ENCODE data around the gene TMEM50A. TPM values are rescaled to one million over a fixed set of nuclear protein-coding genes. Genes with fewer than 3 reads are reported as not detected.
A peak's percentile ranks its signal among the peaks of the same experiment; 100 is the strongest.

The TMEM50A gene
- total RNA-seq, 1 experiment from 2014 or later, result 90.5 TPM

DNA sequence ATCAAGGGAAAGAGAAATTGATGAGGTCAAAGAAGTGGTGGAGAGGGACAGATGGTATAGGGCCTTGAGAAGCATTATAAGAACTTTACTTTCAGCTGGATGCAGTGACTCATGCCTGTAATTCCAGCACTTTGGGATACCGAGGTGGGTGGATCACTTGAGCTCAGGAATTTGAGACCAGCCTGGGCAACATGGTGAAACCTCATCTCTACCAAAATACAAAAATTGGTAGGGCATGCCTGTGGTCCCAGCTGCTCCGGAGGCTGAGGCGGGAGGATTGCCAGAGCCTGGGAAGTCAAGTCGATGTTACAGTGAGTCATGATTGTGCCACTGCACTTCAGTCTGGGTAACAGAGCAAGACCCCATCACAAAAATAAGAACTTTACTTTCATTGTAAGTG lies 5.7 kb downstream of the TMEM50A start:
- Histone ChIP-seq H3K4me2 (ENCODE audit: low read length) (no peak overlapping the region), H3K4me3 (ENCODE audit: low read length) (no peak overlapping the region), H3K9me3 (ENCODE audit: low read length) (no peaks in the 10 kb centered on the region), H3K27ac (ENCODE audit: low read length) (no peak overlapping the region), H3K36me3 (ENCODE audit: low read depth, low read length) (peaks cover 8% of the 10 kb centered on the region), H2AFZ (ENCODE audit: low read length) (no peak overlapping the region), H4K20me1 (ENCODE audit: low read length) (peaks cover 23% of the 10 kb centered on the region; the same call in 1 of the 2 replicates), H3F3A (ENCODE audit: low read length, unreplicated experiment) (no peaks in the 10 kb centered on the region), H3K9me2 (replicated peaks; ENCODE audit: low read length) (no peaks in the 10 kb centered on the region), H3K4me1 (ENCODE audit: insufficient read depth, low read length) (peaks cover 21% of the 10 kb centered on the region), H3K27me3 (ENCODE audit: low read length) (no peaks in the 10 kb centered on the region), H3K79me2 (ENCODE audit: low read length) (peaks cover 56% of the 10 kb centered on the region), H3K9ac (ENCODE audit: low read length) (no peak overlapping the region)
- DNase-seq (peak; percentile 52), ATAC-seq (peak; percentile 76)
- TF ChIP-seq EZH2 (IDR thresholded peaks at IDR 0.05; ENCODE audit: low read length, unreplicated experiment) (no peak), EZH2phosphoT487 (IDR thresholded peaks at IDR 0.05; ENCODE audit: borderline replicate concordance, low read length) (no peak)
- TF ChIP-seq, protein P1, sequence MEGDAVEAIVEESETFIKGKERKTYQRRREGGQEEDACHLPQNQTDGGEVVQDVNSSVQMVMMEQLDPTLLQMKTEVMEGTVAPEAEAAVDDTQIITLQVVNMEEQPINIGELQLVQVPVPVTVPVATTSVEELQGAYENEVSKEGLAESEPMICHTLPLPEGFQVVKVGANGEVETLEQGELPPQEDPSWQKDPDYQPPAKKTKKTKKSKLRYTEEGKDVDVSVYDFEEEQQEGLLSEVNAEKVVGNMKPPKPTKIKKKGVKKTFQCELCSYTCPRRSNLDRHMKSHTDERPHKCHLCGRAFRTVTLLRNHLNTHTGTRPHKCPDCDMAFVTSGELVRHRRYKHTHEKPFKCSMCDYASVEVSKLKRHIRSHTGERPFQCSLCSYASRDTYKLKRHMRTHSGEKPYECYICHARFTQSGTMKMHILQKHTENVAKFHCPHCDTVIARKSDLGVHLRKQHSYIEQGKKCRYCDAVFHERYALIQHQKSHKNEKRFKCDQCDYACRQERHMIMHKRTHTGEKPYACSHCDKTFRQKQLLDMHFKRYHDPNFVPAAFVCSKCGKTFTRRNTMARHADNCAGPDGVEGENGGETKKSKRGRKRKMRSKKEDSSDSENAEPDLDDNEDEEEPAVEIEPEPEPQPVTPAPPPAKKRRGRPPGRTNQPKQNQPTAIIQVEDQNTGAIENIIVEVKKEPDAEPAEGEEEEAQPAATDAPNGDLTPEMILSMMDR (conservative IDR thresholded peaks at IDR 0.05; ENCODE audit: low read depth, low read length), result no peak
- BruUV-seq (replicated peaks), result no TSS peak
- ChIA-PET CTCF (no interaction called here), POLR2A (ENCODE audit: unreplicated experiment) (no interaction called here)
- intact Hi-C loops (cut with micrococcal nuclease), result no loop called here

DNA sequence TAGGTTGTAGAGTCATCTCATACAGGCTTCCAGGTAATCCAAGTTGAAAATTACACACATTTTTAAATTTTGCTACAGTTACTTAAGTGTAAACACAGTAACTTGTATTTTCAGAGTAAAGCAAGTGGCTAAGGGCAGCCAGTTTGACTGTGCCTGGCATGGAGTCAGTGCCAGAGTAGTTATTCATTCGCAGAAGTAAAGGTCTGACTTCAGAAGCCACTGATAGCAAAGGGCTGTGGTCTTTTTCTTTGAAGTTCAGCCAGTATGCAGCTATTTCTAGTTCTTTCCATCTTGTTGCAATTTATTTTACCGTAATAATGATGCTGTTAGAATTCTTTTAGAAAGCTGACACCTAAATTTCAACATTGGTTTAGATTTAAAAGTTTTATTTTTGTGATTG lies 9.4 kb downstream of the TMEM50A start:
- no peaks in the 10 kb centered on the region for H3K27me3 ChIP-seq (ENCODE audit: low read length)
- H3K4me2 ChIP-seq (ENCODE audit: low read length), result no peak overlapping the region
- peaks cover 9% of the 10 kb centered on the region; the same call in 1 of the 2 replicates for H4K20me1 ChIP-seq (ENCODE audit: low read length)
- peaks cover 19% of the 10 kb centered on the region for H3K79me2 ChIP-seq (ENCODE audit: low read length)
- ATAC-seq, result no peak
- H2AFZ ChIP-seq (ENCODE audit: low read length), result no peak overlapping the region
- peaks cover 15% of the 10 kb centered on the region for H3K4me1 ChIP-seq (ENCODE audit: insufficient read depth, low read length)
- H3K4me3 ChIP-seq (ENCODE audit: low read length), result no peak overlapping the region
- ChIA-PET CTCF (interaction anchor here (0.6 kb wide), 1 partner anchor 625 kb away, joined by 5 read pairs; no protein-coding TSS in a partner anchor), POLR2A (ENCODE audit: unreplicated experiment) (interaction anchor here (0.6 kb wide), 1 partner anchor 115 kb away, joined by 3 read pairs; no protein-coding TSS in a partner anchor)
- intact Hi-C loops (cut with micrococcal nuclease), result no loop called here
- H3K36me3 ChIP-seq (ENCODE audit: low read depth, low read length), result peaks cover 12% of the 10 kb centered on the region
- TF ChIP-seq, protein P1 (conservative IDR thresholded peaks at IDR 0.05; ENCODE audit: low read depth, low read length), result no peak
- no peak for TF ChIP-seq EZH2phosphoT487 (IDR thresholded peaks at IDR 0.05; ENCODE audit: borderline replicate concordance, low read length)
- no peak for TF ChIP-seq EZH2 (IDR thresholded peaks at IDR 0.05; ENCODE audit: low read length, unreplicated experiment)
- no TSS peak for BruUV-seq (replicated peaks)
- H3K9me2 ChIP-seq (replicated peaks; ENCODE audit: low read length), result no peaks in the 10 kb centered on the region
- no peaks in the 10 kb centered on the region for H3F3A ChIP-seq (ENCODE audit: low read length, unreplicated experiment)
- no peaks in the 10 kb centered on the region for H3K9me3 ChIP-seq (ENCODE audit: low read length)
- DNase-seq, result no peak
- no peak overlapping the region for H3K27ac ChIP-seq (ENCODE audit: low read length)
- H3K9ac ChIP-seq (ENCODE audit: low read length), result no peak overlapping the region

DNA sequence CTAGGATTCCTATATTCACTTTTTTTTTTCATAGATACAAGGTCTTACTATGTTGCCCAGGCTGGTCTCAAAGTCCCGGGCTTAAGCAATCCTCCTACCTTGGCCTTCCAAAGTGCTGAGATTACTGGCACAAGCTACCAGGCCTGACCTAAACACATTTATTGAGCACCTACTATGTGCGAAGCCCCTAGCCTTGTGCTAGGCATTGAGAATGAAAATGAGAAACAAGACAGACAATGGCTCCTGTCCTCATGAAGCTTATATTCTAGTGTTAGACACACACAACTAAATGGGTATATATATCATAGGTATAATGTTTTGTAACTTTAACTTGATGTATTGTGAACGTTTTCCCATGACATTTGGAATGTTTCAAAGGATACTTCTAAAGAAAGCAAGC lies 11.5 kb downstream of the TMEM50A start:
- H3K79me2 ChIP-seq (ENCODE audit: low read length), result no peaks in the 10 kb centered on the region
- H3K9me3 ChIP-seq (ENCODE audit: low read length), result no peaks in the 10 kb centered on the region
- no peaks in the 10 kb centered on the region for H4K20me1 ChIP-seq (ENCODE audit: low read length)
- no peak for TF ChIP-seq EZH2phosphoT487 (IDR thresholded peaks at IDR 0.05; ENCODE audit: borderline replicate concordance, low read length)
- TF ChIP-seq, protein P1 (conservative IDR thresholded peaks at IDR 0.05; ENCODE audit: low read depth, low read length), result no peak
- TF ChIP-seq EZH2 (IDR thresholded peaks at IDR 0.05; ENCODE audit: low read length, unreplicated experiment), result no peak
- H3K4me1 ChIP-seq (ENCODE audit: insufficient read depth, low read length), result peaks cover 5% of the 10 kb centered on the region; the same call in 1 of the 2 replicates
- no peaks in the 10 kb centered on the region for H3K27me3 ChIP-seq (ENCODE audit: low read length)
- no peaks in the 10 kb centered on the region for H3F3A ChIP-seq (ENCODE audit: low read length, unreplicated experiment)
- ATAC-seq (no peak), DNase-seq (no peak)
- H3K36me3 ChIP-seq (ENCODE audit: low read depth, low read length), result peaks cover 17% of the 10 kb centered on the region; the same call in 1 of the 2 replicates
- H3K27ac ChIP-seq (ENCODE audit: low read length), result no peak overlapping the region
- no TSS peak for BruUV-seq (replicated peaks)
- CTCF ChIA-PET, result no interaction called here
- H3K4me3 ChIP-seq (ENCODE audit: low read length), result no peak overlapping the region
- POLR2A ChIA-PET (ENCODE audit: unreplicated experiment), result no interaction called here
- H3K9ac ChIP-seq (ENCODE audit: low read length), result no peak overlapping the region
- no peak overlapping the region for H2AFZ ChIP-seq (ENCODE audit: low read length)
- H3K9me2 ChIP-seq (replicated peaks; ENCODE audit: low read length), result no peaks in the 10 kb centered on the region
- no peak overlapping the region for H3K4me2 ChIP-seq (ENCODE audit: low read length)
- intact Hi-C loops (cut with micrococcal nuclease), result no loop called here

Data from PC-3 (cell line).